GM13976 (cell line): ENCODE data around the gene WTIP.

Experiments used
- DNase-seq: peaks from one replicate; pipeline ENCODE4 v3.0.0; 2012; ENCODE audit warnings: low spot score
- CTCF ChIP-seq: IDR thresholded peaks from 2 replicates; pipeline ENCODE4 v1.5.1; 2012; ENCODE audit warnings: borderline replicate concordance, mild to moderate bottlenecking; ENCODE audit not compliant: insufficient read depth; ENCODE audit errors: extremely low read depth, missing control alignments, control extremely low read depth
- in situ Hi-C: fragments of 300-500 bp; cut with MboI; formaldehyde crosslinking; loops from one replicate; pipeline ENCODE4 v1.12.0; 2022; ENCODE audit warnings: low sequenced_read_pairs, mixed read lengths, inconsistent platforms; ENCODE audit not compliant: unreplicated experiment

WTIP gene

DNA sequence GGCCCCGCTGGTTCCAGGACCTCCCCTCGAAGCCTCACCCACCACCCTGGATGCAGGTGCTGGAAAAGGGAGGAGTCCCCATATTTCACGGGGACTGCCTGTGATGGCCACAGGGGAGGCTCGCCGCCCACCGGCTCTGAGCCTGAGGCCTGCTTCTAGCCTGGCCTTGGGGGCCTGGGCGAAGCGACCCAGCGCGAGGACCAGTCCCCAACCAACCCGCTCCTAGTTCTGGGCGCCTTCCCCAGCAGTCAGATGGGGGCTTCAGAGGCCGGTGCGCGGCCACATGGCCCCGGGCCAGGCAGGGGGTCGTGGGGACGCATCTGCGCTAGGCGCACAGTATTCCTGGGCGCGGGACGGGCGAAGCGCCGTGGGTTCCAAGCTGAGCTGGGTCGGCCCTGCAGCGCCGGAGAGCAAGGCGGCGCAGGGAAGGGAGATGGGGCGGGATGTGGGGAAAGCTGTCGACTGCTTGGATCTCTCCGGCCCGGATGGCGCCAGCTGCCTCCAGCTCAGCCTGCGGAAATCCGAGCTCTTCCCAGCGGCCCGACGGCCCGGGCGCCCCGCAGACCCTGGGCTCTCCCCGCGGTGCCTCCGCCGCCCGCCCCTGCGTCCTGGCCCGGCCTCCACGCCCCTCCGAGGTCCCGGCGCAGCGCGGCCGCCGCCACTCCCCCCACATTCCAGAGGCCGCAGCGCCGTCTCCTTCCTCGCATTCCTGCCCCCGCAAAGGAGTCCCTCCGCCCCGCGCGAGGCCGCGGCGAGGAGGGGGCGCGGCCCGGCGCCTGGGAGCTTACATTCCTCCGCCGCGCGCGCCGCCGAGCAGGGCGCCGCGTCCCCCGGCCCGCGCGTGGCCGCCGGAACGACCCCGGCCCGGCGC lies at the start of gene WTIP:
Gene WTIP (plus strand): TSS at position 788 of the 871 bp plus-strand sequence. CDS start 217 bp downstream, outside the sequence.
- no peak for TF ChIP-seq CTCF
- in situ Hi-C loops: no loop called here
- no peak for DNase-seq

GRCh38 chr19:34432797-34433196 lies 48.8 kb upstream of the WTIP start:
- DNase-seq: no peak
- in situ Hi-C loops: no loop called here
- no peak for TF ChIP-seq CTCF

DNA sequence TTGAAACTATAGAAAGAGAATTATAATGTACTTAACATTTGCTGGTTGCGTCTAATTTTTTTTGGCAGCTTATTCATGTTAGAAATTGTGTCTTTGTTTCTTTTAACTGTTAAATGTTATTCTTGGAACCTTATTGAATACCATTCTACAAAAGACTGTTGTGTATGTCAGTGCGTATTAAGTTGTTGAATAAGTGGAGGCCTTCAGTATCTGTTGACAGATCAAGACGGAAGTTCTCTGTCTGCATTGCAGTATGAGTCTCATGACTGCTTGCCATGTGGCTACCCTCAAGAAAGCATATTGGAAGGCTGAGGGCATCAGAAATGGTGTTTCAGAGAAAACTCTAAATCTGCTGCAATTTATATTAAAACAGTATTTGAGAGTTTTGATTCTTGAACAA lies 44.8 kb upstream of the WTIP start:
- DNase-seq: no peak
- in situ Hi-C loops: no loop called here
- no peak for TF ChIP-seq CTCF

DNA sequence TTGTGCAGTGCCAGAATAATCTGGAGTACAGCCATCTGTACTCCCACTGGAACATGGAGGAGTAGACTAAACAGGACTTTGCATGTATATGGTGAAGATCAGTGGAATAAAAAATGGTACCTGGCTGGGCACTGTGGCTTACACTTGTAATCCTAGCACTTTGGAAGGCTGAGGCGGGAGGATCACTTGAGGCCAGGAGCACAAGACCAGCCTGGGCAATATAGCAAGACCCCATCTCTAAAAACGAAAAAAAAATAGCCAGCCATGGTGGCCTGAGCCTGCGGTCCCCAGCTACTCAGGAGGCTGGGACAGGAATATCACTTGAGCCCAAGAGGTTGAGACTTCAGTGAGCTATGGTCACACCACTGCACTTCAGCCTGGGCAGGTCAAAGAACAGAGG lies 33.4 kb upstream of the WTIP start:
- TF ChIP-seq CTCF: no peak
- DNase-seq: no peak
- in situ Hi-C loops: no loop called here

DNA sequence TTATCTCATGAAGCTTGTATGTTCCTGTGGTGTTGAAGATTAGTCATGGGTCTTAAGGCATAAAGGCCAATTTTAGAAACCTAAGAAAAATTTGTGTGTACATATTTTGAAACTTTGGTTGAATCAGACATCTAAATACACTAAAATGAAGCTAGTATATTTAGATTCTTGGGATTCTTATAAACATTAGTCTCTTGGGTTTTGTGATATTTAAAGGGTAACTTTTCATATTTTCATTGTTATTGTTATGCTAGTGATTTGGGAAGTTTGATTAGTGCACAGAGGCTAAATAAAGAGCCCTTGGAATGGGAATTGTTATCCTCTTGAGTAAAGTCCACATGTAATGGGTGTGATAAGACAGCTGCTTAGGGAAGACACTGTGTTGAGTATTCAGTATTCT lies 28.8 kb upstream of the WTIP start:
- no peak for DNase-seq
- TF ChIP-seq CTCF: no peak
- in situ Hi-C loops: no loop called here

GRCh38 chr19:34454091-34454490 lies 27.5 kb upstream of the WTIP start:
- no peak for DNase-seq
- in situ Hi-C loops: no loop called here
- no peak for TF ChIP-seq CTCF
